HG03558 (cell line): ENCODE results near the gene DMXL2.
"Not testable (repeated sequence)": the region's sequence is repeated elsewhere in the genome, so short reads cannot be mapped to it uniquely, and the experiment has no call there.

Source experiments
- ATAC-seq: cut with Tn5 transposase; IDR thresholded peaks from one replicate; pipeline ENCODE4 v1.9.1; 2021; ENCODE audit warnings: moderate number of reproducible peaks; ENCODE audit not compliant: unreplicated experiment; ENCODE audit errors: extremely low read depth

DMXL2 gene

GRCh38 chr15:51622604-51623370 is at the start of gene DMXL2:
DMXL2 (minus strand) TSS chr15:51622771; CDS start chr15:51622545, 226 bp downstream.
- no peak for ATAC-seq

- no peak for ATAC-seq
Measured at GRCh38 chr15:51672155-51672687, 49.6 kb upstream of the DMXL2 start.

GRCh38 chr15:51669381-51669780 is 46.8 kb upstream of the DMXL2 start:
- ATAC-seq, result no peak

GRCh38 chr15:51668446-51668845 is 45.9 kb upstream of the DMXL2 start:
- ATAC-seq, result no peak

GRCh38 chr15:51667478-51667877 is 44.9 kb upstream of the DMXL2 start:
- no peak for ATAC-seq

- no peak for ATAC-seq
Measured at GRCh38 chr15:51661072-51661471, 38.5 kb upstream of the DMXL2 start.

- ATAC-seq, result no peak
Measured at GRCh38 chr15:51658664-51659063, 36.1 kb upstream of the DMXL2 start.

- not testable (repeated sequence) for ATAC-seq
Measured at GRCh38 chr15:51655401-51656057, 33.0 kb upstream of the DMXL2 start.

GRCh38 chr15:51652084-51652668 is 29.6 kb upstream of the DMXL2 start:
- ATAC-seq, result no peak

- no peak for ATAC-seq
Measured at GRCh38 chr15:51649659-51650521, 27.3 kb upstream of the DMXL2 start.

- not testable (repeated sequence) for ATAC-seq
Measured at GRCh38 chr15:51648643-51649042, 26.1 kb upstream of the DMXL2 start.

GRCh38 chr15:51648101-51648500 is 25.5 kb upstream of the DMXL2 start:
- not testable (repeated sequence) for ATAC-seq

GRCh38 chr15:51647128-51647562 is 24.6 kb upstream of the DMXL2 start:
- ATAC-seq, result no peak

GRCh38 chr15:51642696-51643095 is 20.1 kb upstream of the DMXL2 start:
- ATAC-seq, result no peak

GRCh38 chr15:51641490-51642130 is 19.0 kb upstream of the DMXL2 start:
- no peak for ATAC-seq

- no peak for ATAC-seq
Measured at GRCh38 chr15:51634591-51635198, 12.1 kb upstream of the DMXL2 start.

GRCh38 chr15:51629612-51630011 is 7.0 kb upstream of the DMXL2 start:
- ATAC-seq, result no peak

- ATAC-seq, result peak; percentile 37
Measured at GRCh38 chr15:51625236-51625635, 2.7 kb upstream of the DMXL2 start.

GRCh38 chr15:51624022-51624421 is 1.5 kb upstream of the DMXL2 start:
- ATAC-seq, result no peak
